Measurements from ENCODE around the gene LMF1. TPM values are rescaled to one million over a fixed set of nuclear protein-coding genes. Genes with fewer than 3 reads are reported as not detected.
"Not testable (repeated sequence)": the region's sequence is repeated elsewhere in the genome, so short reads cannot be mapped to it uniquely, and the experiment has no call there.

The LMF1 gene
- total and polyA plus RNA-seq, 2 of the 8 experiments (the other 6 are each of a cell fraction or from before 2014, with no cell fraction given) = 3.5 to 9.1 TPM

- POLR2A ChIA-PET (ENCODE audit: partially characterized antibody); H3K23me2 ChIP-seq (ENCODE audit: low read depth, low read length); H3K23ac ChIP-seq (ENCODE audit: insufficient read length); H2BK120ac ChIP-seq (replicated peaks; ENCODE audit: low read depth, low read length); H4K20me1 ChIP-seq (replicated peaks in 1 of 2; ENCODE audit: control insufficient read depth in 1 of 2, insufficient read depth in 2 of 2, low read length in 2 of 2); H3K79me2 ChIP-seq (ENCODE audit: control insufficient read depth in 1 of 2, insufficient read depth in 2 of 2, low read length in 2 of 2); DNase-seq (ENCODE audit: low read depth in 1 of 2, low spot score in 2 of 2); H3K14ac ChIP-seq (ENCODE audit: insufficient read length); H4K5ac ChIP-seq (ENCODE audit: insufficient read length, low read depth, low read length); H3K36me3 ChIP-seq (ENCODE audit: control insufficient read depth in 2 of 4, insufficient read depth in 4 of 4, low read length in 3 of 4); H2AK5ac ChIP-seq (ENCODE audit: low read depth, low read length); H4K8ac ChIP-seq (ENCODE audit: extremely low read depth, insufficient read depth, low read length); H3K4me3 ChIP-seq (ENCODE audit: extremely low read depth in 1 of 4, insufficient read depth in 2 of 4, low read depth in 3 of 4, low read length in 4 of 4); H3K79me1 ChIP-seq (ENCODE audit: low read depth, low read length); H3K4me1 ChIP-seq (replicated peaks in 1 of 4; ENCODE audit: control insufficient read depth in 3 of 4, insufficient read depth in 4 of 4, low read length in 3 of 4); H3K4ac ChIP-seq (replicated peaks; ENCODE audit: insufficient read length, low read depth, low read length); H2AFZ ChIP-seq (ENCODE audit: low read length); H3K4me2 ChIP-seq (ENCODE audit: insufficient read depth in 1 of 2, low read depth in 2 of 2, low read length in 2 of 2); H3K9ac ChIP-seq (replicated peaks in 1 of 4; ENCODE audit: extremely low read depth in 1 of 4, low read depth in 3 of 4, low read length in 3 of 4); H3K27ac ChIP-seq (ENCODE audit: low read depth, low read length); H2BK5ac ChIP-seq (ENCODE audit: low read depth, low read length); H2BK12ac ChIP-seq (ENCODE audit: low read depth, low read length); H2BK15ac ChIP-seq (ENCODE audit: low read length); FAIRE-seq; H4K91ac ChIP-seq (replicated peaks; ENCODE audit: insufficient read length, low read length); H3K27me3 ChIP-seq (replicated peaks in 1 of 4; ENCODE audit: control insufficient read depth in 3 of 4, extremely low read depth in 1 of 4, insufficient read depth in 3 of 4, low read length in 3 of 4); H3K18ac ChIP-seq (ENCODE audit: extremely low read depth, low read length); H3K56ac ChIP-seq (replicated peaks; ENCODE audit: insufficient read length, low read depth, low read length); H2BK20ac ChIP-seq (ENCODE audit: low read length): not testable (repeated sequence)
- CTCF ChIA-PET (ENCODE audit: partially characterized antibody) = interaction anchor here (0.9 to 1.1 kb wide), 2 partner anchors 58 to 235 kb away, joined by 3 read pairs; no protein-coding TSS in a partner anchor
- 93% methylated on average over 8 of the region's 10 CpGs; no CpG with 5 or more reads in 1 of the 2 experiments for WGBS, 2 experiments (ENCODE audit: extremely low coverage in 1 of 2, insufficient coverage in 1 of 2, insufficient read length in 1 of 2, insufficient replicate concordance in 2 of 2, low coverage in 1 of 2, low lambda C conversion rate in 2 of 2, missing lambda C conversion rate in 1 of 2)
- H3K9me3 ChIP-seq (ENCODE audit: insufficient read depth in 2 of 2, low read depth in 1 of 2, low read length in 1 of 2) = peaks cover 4 to 16% of the 10 kb centered on the region in 2 experiments; a peak in 3 of 4 replicates
Observed at GRCh38 chr16:820044-820408, 150.8 kb downstream of the LMF1 start.

All from H1 (cell line).